GM12892 (cell line): ENCODE measurements around the gene ELK4.
A peak's percentile ranks its signal among the peaks of the same experiment; 100 is the strongest.

Source experiments
- POLR2A ChIP-seq: IDR thresholded peaks from 2 replicates; pipeline ENCODE4 v1.6.1; 2011; ENCODE audit warnings: low read depth, low read length, control low read depth
- POLR2AphosphoS5 ChIP-seq: IDR thresholded peaks from 2 replicates; pipeline ENCODE4 v1.6.1; 2011; ENCODE audit warnings: low read depth, low read length, control low read depth
- TAF1 ChIP-seq: IDR thresholded peaks from 2 replicates; pipeline ENCODE4 v1.6.1; 2011; ENCODE audit warnings: low read depth, mild to moderate bottlenecking, control low read depth, low read length, borderline replicate concordance

DNA sequence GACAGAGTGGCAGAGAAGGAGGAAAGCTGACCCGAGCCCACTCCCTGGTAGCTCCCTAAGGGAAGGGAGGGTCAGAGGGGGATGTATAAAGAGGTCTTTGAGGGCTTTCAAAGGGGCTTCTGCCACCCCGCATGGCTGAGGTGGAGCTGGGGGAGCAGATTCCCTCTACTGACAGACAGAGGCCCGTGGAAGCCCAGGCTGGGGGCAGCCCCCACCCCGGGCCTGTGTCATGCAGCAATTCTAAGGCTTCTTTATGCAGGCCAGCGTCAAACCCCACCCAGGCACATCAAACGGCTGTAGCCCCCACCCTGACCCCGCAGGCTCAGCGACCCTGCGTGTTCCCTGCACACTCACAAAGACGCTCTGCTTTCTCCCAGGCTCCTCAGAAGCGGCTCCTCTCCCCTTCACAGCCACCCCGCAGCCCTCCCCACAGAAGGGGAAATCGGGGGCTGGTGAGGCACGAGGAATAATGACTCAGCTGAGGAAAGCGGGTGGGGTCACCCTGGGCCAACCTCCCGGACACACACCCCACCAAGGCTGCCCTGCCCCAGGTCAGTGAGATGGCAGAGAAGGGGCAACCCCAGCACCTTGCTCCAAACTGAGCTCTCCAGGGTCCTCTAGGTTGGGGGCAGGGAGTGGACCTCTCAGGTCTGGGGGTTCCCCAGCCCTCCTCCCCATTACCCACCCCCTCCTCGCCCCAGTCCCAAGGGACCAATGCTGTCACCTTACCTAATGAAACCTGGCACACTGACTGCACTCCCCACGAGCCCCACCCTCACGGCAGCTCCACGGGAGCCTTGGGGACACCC lies 37.7 kb upstream of the ELK4 start:
- no peak for TF ChIP-seq POLR2AphosphoS5
- peak; percentile 60 for TF ChIP-seq POLR2A
- TF ChIP-seq TAF1 = no peak
